ENCODE data around the gene ATP2B2. TPM values are rescaled to one million over a fixed set of nuclear protein-coding genes. Genes with fewer than 3 reads are reported as not detected.

Gene ATP2B2
- total and polyA plus RNA-seq, 10 of the 15 experiments (the other 5 are each of a cell fraction or from before 2014, with no cell fraction given) = 0.04 TPM; not detected in 9

DNA sequence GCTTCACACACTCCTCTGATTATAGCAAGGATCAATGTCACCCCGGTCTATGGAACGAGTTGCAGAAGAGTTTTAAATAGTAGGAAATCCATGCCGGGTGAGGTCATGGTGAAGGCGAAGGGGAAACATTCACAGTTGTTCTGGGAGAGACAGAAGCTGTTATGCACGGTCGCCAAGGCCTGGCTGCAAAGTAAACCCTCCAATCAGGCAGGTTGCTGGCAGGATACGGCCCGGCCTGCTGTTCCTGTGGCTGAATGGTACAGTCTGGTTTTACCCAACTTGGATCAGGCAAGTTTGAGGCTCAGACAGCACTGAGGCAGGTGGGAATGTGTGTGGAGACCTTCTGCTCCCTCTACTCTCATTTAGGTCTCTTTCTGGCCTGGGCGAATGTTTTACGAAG is 45.3 kb upstream of the ATP2B2 start:
- ChIA-PET SMC1A (ENCODE audit: uncharacterized antibody, unreplicated experiment) (interaction anchor here (0.6 kb wide), 1 partner anchor 1107 kb away, joined by 3 read pairs; no protein-coding TSS in a partner anchor), CTCF (no interaction called here), RAD21 (ENCODE audit: unreplicated experiment) (no interaction called here), POLR2A (interaction anchor here (0.5 to 1.2 kb wide), 2 partner anchors 22 to 841 kb away, joined by 4 read pairs; no protein-coding TSS in a partner anchor)
- no TSS peak for BruUV-seq (replicated peaks)
- Histone ChIP-seq H3K27ac (ENCODE audit: control insufficient read depth, insufficient read depth) (no peak overlapping the region), H3K9me3 (replicated peaks; ENCODE audit: control insufficient read depth, insufficient read depth, low read length) (no peaks in the 10 kb centered on the region; the same call in 2 of the 3 replicates), H2AFZ (ENCODE audit: control insufficient read depth, low read depth, low read length) (no peak overlapping the region), H4K20me1 (ENCODE audit: control insufficient read depth, insufficient read depth) (no peaks in the 10 kb centered on the region), H3K4me1 (ENCODE audit: control insufficient read depth, insufficient read depth, low read length) (no peaks in the 10 kb centered on the region), H3K79me2 (ENCODE audit: control insufficient read depth, insufficient read depth, low read length) (no peaks in the 10 kb centered on the region), H3K36me3 (ENCODE audit: control insufficient read depth in 2 of 2, insufficient read depth in 2 of 2, low read length in 1 of 2) (no peaks in the 10 kb centered on the region), H3K27me3 (replicated peaks in 1 of 2; ENCODE audit: control insufficient read depth in 2 of 2, insufficient read depth in 2 of 2, low read length in 1 of 2) (no peaks in the 10 kb centered on the region; a peak in 1 of 4 replicates), H3K9ac (ENCODE audit: control insufficient read depth, insufficient read depth, low read length) (no peak overlapping the region), H3K4me2 (ENCODE audit: control insufficient read depth, insufficient read depth) (no peak overlapping the region), H3K4me3 (no peak overlapping the region)
- ATAC-seq (no peak), DNase-seq (ENCODE audit: low read depth, low spot score) (no peak), FAIRE-seq (no peak)
- in situ Hi-C loops (cut with MboI) (no loop called here), intact Hi-C loops (cut with micrococcal nuclease; ENCODE audit: unreplicated experiment) (no loop called here)
- WGBS (ENCODE audit: insufficient coverage, insufficient replicate concordance, low lambda C conversion rate, missing lambda C conversion rate) = 82% methylated on average over 10 of the region's 10 CpGs
- TF ChIP-seq EZH2 (IDR thresholded peaks at IDR 0.05; ENCODE audit: borderline replicate concordance, control insufficient read depth, low read depth, low read length) = no peak
- TF ChIP-seq SP1 (IDR thresholded peaks at IDR 0.05; ENCODE audit: low read depth, low read length) = no peak
- TF ChIP-seq KAT2A (conservative IDR thresholded peaks at IDR 0.05; ENCODE audit: control insufficient read depth, low read depth, low read length) = no peak
- no peak for TF ChIP-seq SIX5 (IDR thresholded peaks at IDR 0.05; ENCODE audit: low read depth, low read length, severe bottlenecking)
- TF ChIP-seq MAX (IDR thresholded peaks at IDR 0.05; ENCODE audit: low read depth, low read length) = no peak

- Histone ChIP-seq H3K4me2 (ENCODE audit: control insufficient read depth, insufficient read depth) (no peak overlapping the region), H3K27me3 (replicated peaks in 1 of 2; ENCODE audit: control insufficient read depth in 2 of 2, insufficient read depth in 2 of 2, low read length in 1 of 2) (no peaks in the 10 kb centered on the region), H3K9ac (ENCODE audit: control insufficient read depth, insufficient read depth, low read length) (no peak overlapping the region), H3K36me3 (ENCODE audit: control insufficient read depth in 2 of 2, insufficient read depth in 2 of 2, low read length in 1 of 2) (no peaks in the 10 kb centered on the region), H2AFZ (ENCODE audit: control insufficient read depth, low read depth, low read length) (no peak overlapping the region), H3K27ac (ENCODE audit: control insufficient read depth, insufficient read depth) (no peak overlapping the region), H3K79me2 (ENCODE audit: control insufficient read depth, insufficient read depth, low read length) (no peaks in the 10 kb centered on the region), H3K4me3 (no peak overlapping the region), H4K20me1 (ENCODE audit: control insufficient read depth, insufficient read depth) (no peaks in the 10 kb centered on the region), H3K9me3 (replicated peaks; ENCODE audit: control insufficient read depth, insufficient read depth, low read length) (no peaks in the 10 kb centered on the region; the same call in 2 of the 3 replicates), H3K4me1 (ENCODE audit: control insufficient read depth, insufficient read depth, low read length) (no peaks in the 10 kb centered on the region)
- ATAC-seq = no peak
- ChIA-PET POLR2A (no interaction called here), RAD21 (ENCODE audit: unreplicated experiment) (no interaction called here), SMC1A (ENCODE audit: uncharacterized antibody, unreplicated experiment) (no interaction called here), CTCF (no interaction called here)
- no TSS peak for BruUV-seq (replicated peaks)
- in situ Hi-C loops (cut with MboI) (no loop called here), intact Hi-C loops (cut with micrococcal nuclease; ENCODE audit: unreplicated experiment) (no loop called here)
- DNase-seq (ENCODE audit: low read depth, low spot score) = no peak
- 24% methylated on average over 2 of the region's 2 CpGs for WGBS (ENCODE audit: insufficient coverage, insufficient replicate concordance, low lambda C conversion rate, missing lambda C conversion rate)
- FAIRE-seq = no peak
- TF ChIP-seq, protein P1, sequence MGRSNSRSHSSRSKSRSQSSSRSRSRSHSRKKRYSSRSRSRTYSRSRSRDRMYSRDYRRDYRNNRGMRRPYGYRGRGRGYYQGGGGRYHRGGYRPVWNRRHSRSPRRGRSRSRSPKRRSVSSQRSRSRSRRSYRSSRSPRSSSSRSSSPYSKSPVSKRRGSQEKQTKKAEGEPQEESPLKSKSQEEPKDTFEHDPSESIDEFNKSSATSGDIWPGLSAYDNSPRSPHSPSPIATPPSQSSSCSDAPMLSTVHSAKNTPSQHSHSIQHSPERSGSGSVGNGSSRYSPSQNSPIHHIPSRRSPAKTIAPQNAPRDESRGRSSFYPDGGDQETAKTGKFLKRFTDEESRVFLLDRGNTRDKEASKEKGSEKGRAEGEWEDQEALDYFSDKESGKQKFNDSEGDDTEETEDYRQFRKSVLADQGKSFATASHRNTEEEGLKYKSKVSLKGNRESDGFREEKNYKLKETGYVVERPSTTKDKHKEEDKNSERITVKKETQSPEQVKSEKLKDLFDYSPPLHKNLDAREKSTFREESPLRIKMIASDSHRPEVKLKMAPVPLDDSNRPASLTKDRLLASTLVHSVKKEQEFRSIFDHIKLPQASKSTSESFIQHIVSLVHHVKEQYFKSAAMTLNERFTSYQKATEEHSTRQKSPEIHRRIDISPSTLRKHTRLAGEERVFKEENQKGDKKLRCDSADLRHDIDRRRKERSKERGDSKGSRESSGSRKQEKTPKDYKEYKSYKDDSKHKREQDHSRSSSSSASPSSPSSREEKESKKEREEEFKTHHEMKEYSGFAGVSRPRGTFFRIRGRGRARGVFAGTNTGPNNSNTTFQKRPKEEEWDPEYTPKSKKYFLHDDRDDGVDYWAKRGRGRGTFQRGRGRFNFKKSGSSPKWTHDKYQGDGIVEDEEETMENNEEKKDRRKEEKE (IDR thresholded peaks at IDR 0.05) = no peak
- no peak for TF ChIP-seq MXI1 (IDR thresholded peaks at IDR 0.05; ENCODE audit: low read depth, low read length)
- TF ChIP-seq MLLT1 (IDR thresholded peaks at IDR 0.05) = no peak
- TF ChIP-seq YY1 (IDR thresholded peaks at IDR 0.05; ENCODE audit: low read depth, low read length) = no peak
- TF ChIP-seq CTCF (IDR thresholded peaks at IDR 0.05 in 2 of 3, conservative IDR thresholded peaks at IDR 0.05 in 1 of 3; ENCODE audit: control insufficient read depth in 2 of 3, extremely low read depth in 1 of 3, insufficient read depth in 1 of 3, low read depth in 3 of 3, low read length in 3 of 3) = no peak
These were observed 44.3 kb upstream of the ATP2B2 start for GRCh38 chr3:10549617-10550230.
